HCT116 (cell line): Measurements from ENCODE around the gene MGA. TPM values are rescaled to one million over a fixed set of nuclear protein-coding genes. Genes with fewer than 3 reads are reported as not detected.

ENCODE experiments used
- ATAC-seq: fragments of 200-7000 bp; cut with Tn5 transposase; 2 replicates; pipeline ENCODE4 v1.9.1; 2020; ENCODE audit warnings: mild to moderate bottlenecking, moderate library complexity
- BruUV-seq: library from RNA; stranded (reverse); fragments of 400-500 nt; replicated peaks from 2 replicates; lab custom pipeline; 2021; lab: Mats Ljungman, UMichigan
- CTCF ChIA-PET: fragments of 300-600 bp; sonication (Branson Sonifier 250); formaldehyde crosslinking; loops from one replicate; lab custom pipeline; 2021; ENCODE audit warnings: antibody characterized with exemption; lab: Charles Lee
- POLR2A ChIA-PET: fragments of 300-600, 350-600 bp; sonication (Branson Sonifier 250); formaldehyde crosslinking; loops from one replicate; lab custom pipeline; 2021; ENCODE audit warnings: antibody characterized with exemption; lab: Charles Lee
- RAD21 ChIA-PET, 2 experiments: fragments of 300-600 bp; sonication (Branson Sonifier 250); formaldehyde crosslinking; loops; one replicate each; lab custom pipeline; 2023; ENCODE audit warnings: low total read pairs in 2 of 2; ENCODE audit not compliant: uncharacterized antibody in 2 of 2, unreplicated experiment in 2 of 2, low non-redundant PET in 1 of 2; lab: Charles Lee
- DNase-seq: peaks from one replicate; pipeline ENCODE4 v3.0.0-alpha.2; 2010; ENCODE audit warnings: low read depth, low spot score
- H2AFZ ChIP-seq: fragments of 200-600 bp; shearing (Covaris generic), sonication (generic); 2 replicates; pipeline ENCODE4 v1.6.1; 2017; ENCODE audit warnings: low read depth, mixed run types, mixed read lengths, antibody characterized with exemption, low read length; ENCODE audit not compliant: poor library complexity, severe bottlenecking
- H3K27ac ChIP-seq: 2 replicates; pipeline ENCODE4 v1.5.1; 2012; ENCODE audit warnings: low read depth, low read length
- H3K27me3 ChIP-seq: fragments of 200-600 bp; sonication (generic); 2 replicates; pipeline ENCODE4 v1.6.1; 2016; ENCODE audit warnings: mixed run types, low read length, mixed read lengths; ENCODE audit not compliant: insufficient read depth
- H3K36me3 ChIP-seq, 2 experiments: fragments of 200-500 bp in 1 of 2; fragments of 200-600 bp in 1 of 2; sonication (Bioruptor generic) in 1 of 2; sonication (generic) in 1 of 2; 2 replicates each; pipeline versions ENCODE4 v1.5.1 to v1.6.1; 2014 to 2016; ENCODE audit warnings: low read length in 2 of 2, inconsistent platforms in 1 of 2, mixed read lengths in 1 of 2, mixed run types in 1 of 2; ENCODE audit not compliant: insufficient read depth in 2 of 2, control insufficient read depth in 1 of 2
- H3K4me1 ChIP-seq, 2 experiments: fragments of 200-600 bp in 1 of 2; sonication (generic) in 1 of 2; 2 replicates each; pipeline versions ENCODE4 v1.5.1 to v1.6.1; 2012 to 2017; ENCODE audit warnings: low read length in 2 of 2, inconsistent platforms in 1 of 2, mild to moderate bottlenecking in 1 of 2, mixed read lengths in 1 of 2, mixed run types in 1 of 2, moderate library complexity in 1 of 2; ENCODE audit not compliant: insufficient read depth in 2 of 2, control insufficient read depth in 1 of 2
- H3K4me2 ChIP-seq: fragments of 200-600 bp; sonication (generic); 2 replicates; pipeline ENCODE4 v1.6.1; 2017; ENCODE audit warnings: mixed run types, low read length, mixed read lengths
- H3K4me3 ChIP-seq, 2 experiments: fragments of 200-600 bp in 1 of 2; sonication (generic) in 1 of 2; replicated peaks in 1 of 2; 2 replicates each; pipeline ENCODE4 v1.5.1; 2011 to 2016; ENCODE audit warnings: low read length in 2 of 2, control low read depth in 1 of 2, low read depth in 1 of 2, mild to moderate bottlenecking in 1 of 2, mixed read lengths in 1 of 2, mixed run types in 1 of 2
- H3K79me2 ChIP-seq: fragments of 200-600 bp; sonication (generic); 2 replicates; pipeline ENCODE4 v1.6.1; 2017; ENCODE audit warnings: mild to moderate bottlenecking, mixed run types, low read length, moderate library complexity, mixed read lengths; ENCODE audit not compliant: insufficient read depth
- H3K9ac ChIP-seq: fragments of 200-600 bp; sonication (generic); 2 replicates; pipeline ENCODE4 v1.6.1; 2016; ENCODE audit warnings: low read length, mixed read lengths
- H3K9me2 ChIP-seq: fragments of 200-600 bp; sonication (generic), shearing (Covaris generic); 2 replicates; pipeline ENCODE4 v1.6.1; 2017; ENCODE audit warnings: mixed run types, mild to moderate bottlenecking, moderate library complexity; ENCODE audit not compliant: insufficient read depth
- H3K9me3 ChIP-seq, 2 experiments: fragments of 200-500 bp in 1 of 2; fragments of 200-600 bp in 1 of 2; sonication (Bioruptor generic) in 1 of 2; sonication (generic) in 1 of 2; 2 replicates each; pipeline ENCODE4 v1.6.1; 2014 to 2017; ENCODE audit warnings: low read length in 2 of 2, mixed read lengths in 2 of 2, inconsistent platforms in 1 of 2, low read depth in 1 of 2, mild to moderate bottlenecking in 1 of 2, mixed run types in 1 of 2, moderate library complexity in 1 of 2; ENCODE audit not compliant: control insufficient read depth in 1 of 2, insufficient read depth in 1 of 2
- H4K20me1 ChIP-seq: fragments of 200-600 bp; sonication (generic), shearing (Covaris generic); 2 replicates; pipeline ENCODE4 v1.6.1; 2017; ENCODE audit warnings: mixed run types, mild to moderate bottlenecking, moderate library complexity; ENCODE audit not compliant: insufficient read depth
- CEBPB ChIP-seq: IDR thresholded peaks from 2 replicates; pipeline ENCODE4 v1.6.1; 2012; ENCODE audit warnings: low read depth
- CTCF ChIP-seq, 3 experiments: fragments of 200-600 bp in 1 of 3; sonication (generic) in 1 of 3; IDR thresholded peaks in 2 of 3; conservative IDR thresholded peaks in 1 of 3; 2 replicates each; pipeline ENCODE4 v1.5.1; 2012 to 2017; ENCODE audit warnings: low read depth in 2 of 3, low read length in 2 of 3, antibody characterized with exemption in 1 of 3, borderline replicate concordance in 1 of 3, control low read depth in 1 of 3, mild to moderate bottlenecking in 1 of 3, mixed read lengths in 1 of 3, mixed run types in 1 of 3, moderate library complexity in 1 of 3; ENCODE audit not compliant: insufficient read depth in 1 of 3
- EGR1 ChIP-seq: IDR thresholded peaks from 2 replicates; pipeline ENCODE4 v1.6.1; 2012; ENCODE audit warnings: low read depth
- EZH2phosphoT487 ChIP-seq: fragments of 200-600 bp; IDR thresholded peaks from 2 replicates; pipeline ENCODE4 v1.6.1; 2018; ENCODE audit warnings: antibody characterized with exemption, borderline replicate concordance
- FOSL1 ChIP-seq: IDR thresholded peaks from 2 replicates; pipeline ENCODE4 v1.6.1; 2012; ENCODE audit warnings: low read depth
- MAX ChIP-seq: IDR thresholded peaks from 2 replicates; pipeline ENCODE4 v1.6.1; 2012
- POLR2A ChIP-seq: IDR thresholded peaks from 2 replicates; pipeline ENCODE4 v1.7.0; 2011; ENCODE audit warnings: borderline replicate concordance; ENCODE audit not compliant: insufficient read depth, insufficient read length; ENCODE audit errors: extremely low read depth
- POLR2AphosphoS5 ChIP-seq: IDR thresholded peaks from 2 replicates; pipeline ENCODE4 v1.6.1; 2011; ENCODE audit warnings: mild to moderate bottlenecking, low read depth, low read length, moderate library complexity
- SIN3A ChIP-seq: IDR thresholded peaks from 2 replicates; pipeline ENCODE4 v1.6.1; 2012; ENCODE audit warnings: low read depth
- SRF ChIP-seq: IDR thresholded peaks from 2 replicates; pipeline ENCODE4 v1.6.1; 2012; ENCODE audit warnings: low read depth
- ZFX ChIP-seq: fragments of 450-650 bp; IDR thresholded peaks from 2 replicates; pipeline ENCODE4 v1.6.1; 2017
- ZNF274 ChIP-seq: fragments of 200-500 bp; sonication (Bioruptor generic); IDR thresholded peaks from 2 replicates; pipeline ENCODE4 v1.6.1; 2014; ENCODE audit warnings: mild to moderate bottlenecking, low read depth, low read length, inconsistent platforms
- intact Hi-C: fragments of 100-400 bp; cut with micrococcal nuclease; formaldehyde crosslinking; loops from 2 replicates; pipeline ENCODE4 v1.10.0; 2022
- total RNA-seq: library from RNA; stranded (reverse); gene quantifications from one replicate; pipeline ENCODE4 v1.2.1, GENCODE V29; 2021; ENCODE audit not compliant: unreplicated experiment
- TF ChIP-seq, protein P1 (sequence below): IDR thresholded peaks from 2 replicates; pipeline ENCODE4 v1.6.1; 2011; ENCODE audit warnings: mild to moderate bottlenecking, low read length, moderate library complexity; ENCODE audit not compliant: insufficient replicate concordance; ENCODE audit errors: extremely low read depth

MGA gene
- total RNA-seq, 1 experiment from 2014 or later, result 28.9 TPM

- no TSS peak for BruUV-seq
- H3K4me2 ChIP-seq, result no peak overlapping the region
- H3K4me1 ChIP-seq, result no peaks in the 10 kb centered on the region
- DNase-seq (no peak), ATAC-seq (no peak)
- H3K36me3 ChIP-seq, result no peaks in the 10 kb centered on the region
- H3K79me2 ChIP-seq, result peaks cover 96% of the 10 kb centered on the region
- ChIA-PET CTCF (no interaction called here), POLR2A (no interaction called here), RAD21 (no interaction called here)
- no peaks in the 10 kb centered on the region for H3K9me3 ChIP-seq
- intact Hi-C loops, result no loop called here
- TF ChIP-seq FOSL1 (no peak), POLR2AphosphoS5 (no peak), POLR2A (no peak), MAX (no peak), ZFX (no peak), EZH2phosphoT487 (no peak), SRF (no peak)
- no peak overlapping the region for H3K27ac ChIP-seq
- peaks cover 3% of the 10 kb centered on the region; the same call in 1 of the 2 replicates for H4K20me1 ChIP-seq
- H3K9ac ChIP-seq, result no peak overlapping the region
- no peaks in the 10 kb centered on the region for H3K27me3 ChIP-seq
- H2AFZ ChIP-seq, result no peak overlapping the region
- H3K4me3 ChIP-seq, result no peak overlapping the region
- H3K9me2 ChIP-seq, result no peaks in the 10 kb centered on the region
Observed at GRCh38 chr15:41678742-41679141, 18.5 kb downstream of the MGA start.

GRCh38 chr15:41683955-41684354 lies 23.8 kb downstream of the MGA start:
- CTCF ChIA-PET, result no interaction called here
- no peak overlapping the region for H3K27ac ChIP-seq
- H3K9ac ChIP-seq, result no peak overlapping the region
- no peaks in the 10 kb centered on the region for H3K9me2 ChIP-seq
- intact Hi-C loops, result no loop called here
- ATAC-seq (no peak), DNase-seq (no peak)
- H3K4me3 ChIP-seq, result no peak overlapping the region
- H4K20me1 ChIP-seq, result no peaks in the 10 kb centered on the region
- H3K4me2 ChIP-seq, result no peak overlapping the region
- H3K79me2 ChIP-seq, result peaks cover 97% of the 10 kb centered on the region
- H3K9me3 ChIP-seq, result no peaks in the 10 kb centered on the region
- RAD21 ChIA-PET, result no interaction called here
- BruUV-seq, result no TSS peak
- no peaks in the 10 kb centered on the region for H3K36me3 ChIP-seq
- no peak overlapping the region for H2AFZ ChIP-seq
- POLR2A ChIA-PET, result no interaction called here
- no peaks in the 10 kb centered on the region for H3K27me3 ChIP-seq
- no peaks in the 10 kb centered on the region for H3K4me1 ChIP-seq
- TF ChIP-seq CTCF (IDR thresholded peaks at IDR 0.05 in 2 of 3, conservative IDR thresholded peaks at IDR 0.05 in 1 of 3; ENCODE audit: borderline replicate concordance in 1 of 3, insufficient read depth in 1 of 3, low read depth in 2 of 3, low read length in 2 of 3), result no peak
- TF ChIP-seq SIN3A, result no peak
- TF ChIP-seq, protein P1, sequence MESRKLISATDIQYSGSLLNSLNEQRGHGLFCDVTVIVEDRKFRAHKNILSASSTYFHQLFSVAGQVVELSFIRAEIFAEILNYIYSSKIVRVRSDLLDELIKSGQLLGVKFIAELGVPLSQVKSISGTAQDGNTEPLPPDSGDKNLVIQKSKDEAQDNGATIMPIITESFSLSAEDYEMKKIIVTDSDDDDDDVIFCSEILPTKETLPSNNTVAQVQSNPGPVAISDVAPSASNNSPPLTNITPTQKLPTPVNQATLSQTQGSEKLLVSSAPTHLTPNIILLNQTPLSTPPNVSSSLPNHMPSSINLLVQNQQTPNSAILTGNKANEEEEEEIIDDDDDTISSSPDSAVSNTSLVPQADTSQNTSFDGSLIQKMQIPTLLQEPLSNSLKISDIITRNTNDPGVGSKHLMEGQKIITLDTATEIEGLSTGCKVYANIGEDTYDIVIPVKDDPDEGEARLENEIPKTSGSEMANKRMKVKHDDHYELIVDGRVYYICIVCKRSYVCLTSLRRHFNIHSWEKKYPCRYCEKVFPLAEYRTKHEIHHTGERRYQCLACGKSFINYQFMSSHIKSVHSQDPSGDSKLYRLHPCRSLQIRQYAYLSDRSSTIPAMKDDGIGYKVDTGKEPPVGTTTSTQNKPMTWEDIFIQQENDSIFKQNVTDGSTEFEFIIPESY, result no peak
- no peak for TF ChIP-seq CEBPB
- no peak for TF ChIP-seq SRF
- TF ChIP-seq EZH2phosphoT487, result no peak
- no peak for TF ChIP-seq ZNF274
- TF ChIP-seq FOSL1, result no peak
- no peak for TF ChIP-seq EGR1
- no peak for TF ChIP-seq ZFX
- no peak for TF ChIP-seq MAX
